Brain microvascular endothelial cell (primary cell): ENCODE data around the gene LRP1B.

ENCODE experiments used
- DNase-seq: peaks from one replicate; pipeline ENCODE4 v3.0.0-alpha.2; 2020
- H3K27ac ChIP-seq: fragments of 250-450 bp; sonication (Bioruptor Pico); 2 replicates; pipeline ENCODE4 v1.5.1; 2020; ENCODE audit warnings: mild to moderate bottlenecking, moderate library complexity
- H3K27me3 ChIP-seq: fragments of 250-450 bp; sonication (Bioruptor Pico); replicated peaks from 2 replicates; pipeline ENCODE4 v1.5.1; 2020; ENCODE audit warnings: mild to moderate bottlenecking
- H3K36me3 ChIP-seq: fragments of 250-450 bp; sonication (Bioruptor Pico); replicated peaks from 2 replicates; pipeline ENCODE4 v1.5.1; 2020; ENCODE audit warnings: mild to moderate bottlenecking
- H3K4me3 ChIP-seq: 2 replicates; pipeline ENCODE4 v1.5.1; 2011; ENCODE audit warnings: low read depth, mild to moderate bottlenecking, control low read depth, low read length, moderate library complexity
- in situ Hi-C: cut with HindIII; loops from 2 replicates; pipeline ENCODE4 v1.10.0; 2017; ENCODE audit warnings: low sequenced_read_pairs, low pct_ligation_motif_present
- TF ChIP-seq, protein P1 (sequence below): IDR thresholded peaks from 2 replicates; pipeline ENCODE4 v1.5.1; 2011; ENCODE audit warnings: low read depth, mild to moderate bottlenecking, moderate library complexity, low read length, control low read depth, inconsistent platforms; ENCODE audit errors: missing control alignments

LRP1B gene

DNA sequence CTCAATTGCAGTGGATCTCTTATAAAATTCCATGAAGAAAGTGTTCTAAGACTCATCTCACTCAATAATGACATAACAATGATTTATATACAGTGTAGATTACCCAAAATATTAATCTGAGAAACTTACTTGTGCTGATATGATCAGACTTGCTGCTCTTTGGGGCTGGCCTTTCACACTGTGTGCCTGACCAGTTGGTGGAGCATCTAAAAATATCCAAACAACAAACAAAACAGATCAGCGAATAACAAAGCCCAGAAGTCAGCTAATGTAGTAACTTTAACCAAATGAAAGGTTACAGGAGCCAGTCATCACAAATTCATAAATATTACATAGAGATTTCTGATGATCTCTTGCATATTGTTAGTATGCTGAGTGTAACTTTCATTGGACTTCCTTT, 1883.9 kb downstream of the LRP1B start:
- TF ChIP-seq, protein P1, sequence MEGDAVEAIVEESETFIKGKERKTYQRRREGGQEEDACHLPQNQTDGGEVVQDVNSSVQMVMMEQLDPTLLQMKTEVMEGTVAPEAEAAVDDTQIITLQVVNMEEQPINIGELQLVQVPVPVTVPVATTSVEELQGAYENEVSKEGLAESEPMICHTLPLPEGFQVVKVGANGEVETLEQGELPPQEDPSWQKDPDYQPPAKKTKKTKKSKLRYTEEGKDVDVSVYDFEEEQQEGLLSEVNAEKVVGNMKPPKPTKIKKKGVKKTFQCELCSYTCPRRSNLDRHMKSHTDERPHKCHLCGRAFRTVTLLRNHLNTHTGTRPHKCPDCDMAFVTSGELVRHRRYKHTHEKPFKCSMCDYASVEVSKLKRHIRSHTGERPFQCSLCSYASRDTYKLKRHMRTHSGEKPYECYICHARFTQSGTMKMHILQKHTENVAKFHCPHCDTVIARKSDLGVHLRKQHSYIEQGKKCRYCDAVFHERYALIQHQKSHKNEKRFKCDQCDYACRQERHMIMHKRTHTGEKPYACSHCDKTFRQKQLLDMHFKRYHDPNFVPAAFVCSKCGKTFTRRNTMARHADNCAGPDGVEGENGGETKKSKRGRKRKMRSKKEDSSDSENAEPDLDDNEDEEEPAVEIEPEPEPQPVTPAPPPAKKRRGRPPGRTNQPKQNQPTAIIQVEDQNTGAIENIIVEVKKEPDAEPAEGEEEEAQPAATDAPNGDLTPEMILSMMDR, result no peak
- H3K4me3 ChIP-seq, result no peak overlapping the region
- in situ Hi-C loops, result no loop called here
- H3K27ac ChIP-seq, result no peak overlapping the region
- H3K27me3 ChIP-seq, result no peaks in the 10 kb centered on the region
- no peaks in the 10 kb centered on the region for H3K36me3 ChIP-seq
- no peak for DNase-seq

DNA sequence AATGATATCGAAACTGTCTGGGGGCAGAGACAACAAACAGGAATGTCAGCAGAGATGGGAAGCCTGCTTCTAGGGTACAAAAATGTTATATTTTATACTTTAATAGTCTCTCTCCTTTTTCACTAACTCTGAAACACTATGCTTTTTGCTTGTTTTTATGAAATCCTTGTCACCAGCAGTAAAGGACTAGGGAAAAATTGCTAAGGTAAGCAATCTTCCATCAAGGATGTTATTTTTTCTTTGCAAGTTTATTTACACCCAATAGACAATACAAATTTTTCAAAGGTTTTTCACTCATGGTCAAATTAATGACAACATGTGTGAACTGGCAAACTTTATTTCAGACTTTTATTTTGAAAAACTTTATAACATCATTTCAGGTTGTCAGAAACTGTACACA, 1884.8 kb downstream of the LRP1B start:
- Histone ChIP-seq H3K4me3 (no peak overlapping the region), H3K27me3 (no peaks in the 10 kb centered on the region), H3K36me3 (no peaks in the 10 kb centered on the region), H3K27ac (no peak overlapping the region)
- TF ChIP-seq, protein P1, result no peak
- in situ Hi-C loops, result no loop called here
- no peak for DNase-seq

DNA sequence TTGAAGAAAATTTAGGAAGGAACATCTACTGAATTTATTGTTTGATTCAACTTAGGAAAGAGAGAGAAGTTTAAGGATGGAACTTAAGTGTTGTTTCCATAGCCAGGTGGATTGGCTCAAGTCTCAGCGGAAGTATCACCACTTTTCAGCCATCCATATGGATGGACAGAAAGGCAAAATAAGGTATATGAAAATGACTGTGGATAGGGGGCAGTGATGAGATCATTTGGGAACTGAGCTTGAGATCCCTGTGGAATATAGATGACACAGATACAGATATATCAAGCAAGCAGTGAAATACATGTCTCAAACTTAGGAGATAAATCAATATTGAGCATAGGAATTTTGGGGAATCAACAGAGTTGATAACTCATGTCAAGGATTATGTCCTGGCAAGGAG, 1887.9 kb downstream of the LRP1B start:
- in situ Hi-C loops, result no loop called here
- H3K4me3 ChIP-seq, result no peak overlapping the region
- TF ChIP-seq, protein P1, result peak; percentile 9

DNA sequence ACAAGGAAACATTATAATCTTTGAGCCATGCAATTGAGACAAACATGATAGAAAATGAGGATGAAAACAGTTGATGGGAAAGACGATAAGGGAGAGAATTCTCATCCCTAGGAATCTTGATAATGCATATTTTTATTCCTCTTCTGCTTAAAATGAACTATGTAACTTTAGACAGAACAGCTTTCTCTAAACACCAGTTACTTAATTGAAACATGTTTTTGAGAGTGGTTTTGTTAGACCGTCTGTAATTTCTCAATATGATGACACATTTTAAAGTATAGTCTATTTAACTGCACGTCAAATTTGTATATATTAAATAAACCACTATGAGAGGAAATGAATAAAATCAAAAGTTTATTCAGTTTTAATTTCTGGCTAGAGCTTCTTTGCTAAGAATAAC, 1896.7 kb downstream of the LRP1B start:
- Histone ChIP-seq H3K27me3 (no peaks in the 10 kb centered on the region), H3K36me3 (no peaks in the 10 kb centered on the region), H3K27ac (no peak overlapping the region), H3K4me3 (no peak overlapping the region)
- in situ Hi-C loops, result no loop called here
- no peak for DNase-seq
- TF ChIP-seq, protein P1, result no peak

More for the DNA sequence above, 1887.9 kb downstream of the LRP1B start:
- no peak for DNase-seq
- H3K27me3 ChIP-seq, result no peaks in the 10 kb centered on the region
- no peak overlapping the region for H3K27ac ChIP-seq
- H3K36me3 ChIP-seq, result no peaks in the 10 kb centered on the region

DNA sequence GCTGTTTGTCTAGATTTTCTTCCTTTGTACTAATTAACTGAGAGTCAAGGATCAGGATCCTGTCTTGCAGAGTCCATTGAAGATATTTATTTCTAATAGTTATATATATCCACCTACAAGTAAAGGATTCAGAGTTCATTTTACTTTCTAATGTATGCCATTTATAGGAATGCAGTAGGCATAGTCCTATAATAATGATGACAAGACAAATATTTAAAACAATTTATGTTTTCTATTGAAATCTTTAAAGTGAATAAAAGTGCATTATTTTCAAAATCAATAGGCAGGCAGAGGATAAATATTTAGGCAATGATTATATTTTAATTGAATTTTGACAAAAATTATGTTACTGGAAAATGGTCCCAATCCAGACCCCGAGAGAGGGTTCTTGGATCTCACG, 1919.9 kb downstream of the LRP1B start:
- DNase-seq, result no peak
- TF ChIP-seq, protein P1, result no peak
- H3K27ac ChIP-seq, result no peak overlapping the region
- no peaks in the 10 kb centered on the region for H3K27me3 ChIP-seq
- in situ Hi-C loops, result no loop called here
- H3K4me3 ChIP-seq, result no peak overlapping the region
- no peaks in the 10 kb centered on the region for H3K36me3 ChIP-seq

DNA sequence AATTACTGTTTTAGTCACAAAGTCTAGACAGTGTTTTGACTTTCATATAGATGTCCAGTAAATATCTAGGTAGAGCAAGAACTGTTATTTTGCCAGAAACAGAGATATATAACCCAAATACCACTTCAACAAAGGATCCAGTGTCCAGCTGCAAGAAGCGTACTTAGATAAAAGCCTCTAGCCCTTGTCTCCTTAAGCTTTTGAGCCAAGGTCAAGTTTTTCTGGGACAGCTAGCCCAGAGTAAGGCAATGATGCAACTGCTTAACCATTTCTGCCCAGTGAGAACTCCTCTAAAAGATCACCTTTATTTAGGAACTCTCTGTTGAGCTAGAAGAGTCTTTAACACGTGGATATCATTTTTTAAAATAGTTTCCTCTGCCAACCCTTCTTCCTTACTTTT, 1925.7 kb downstream of the LRP1B start:
- TF ChIP-seq, protein P1, result no peak
- DNase-seq, result no peak
- H3K4me3 ChIP-seq, result no peak overlapping the region
- no peak overlapping the region for H3K27ac ChIP-seq
- no peaks in the 10 kb centered on the region for H3K27me3 ChIP-seq
- H3K36me3 ChIP-seq, result no peaks in the 10 kb centered on the region
- in situ Hi-C loops, result no loop called here
